Measurements from ENCODE around the gene CHD9NB. TPM values are rescaled to one million over a fixed set of nuclear protein-coding genes. Genes with fewer than 3 reads are reported as not detected.

The CHD9NB gene
- total and polyA plus RNA-seq, 10 of the 15 experiments (the other 5 are each of a cell fraction or from before 2014, with no cell fraction given), result 0.14 to 1.6 (median 0.73) TPM

GRCh38 chr16:53083119-53083518, 30.4 kb upstream of the CHD9NB start:
- H2AFZ ChIP-seq (ENCODE audit: control insufficient read depth, low read depth, low read length), result no peak overlapping the region
- FAIRE-seq, result no peak
- H3K4me2 ChIP-seq (ENCODE audit: control insufficient read depth, insufficient read depth), result no peak overlapping the region
- RAD21 ChIA-PET (ENCODE audit: unreplicated experiment), result no interaction called here
- TF ChIP-seq USF1 (IDR thresholded peaks at IDR 0.05; ENCODE audit: borderline replicate concordance, extremely low read length, insufficient read depth, low read depth, low read length) (no peak), BACH1 (IDR thresholded peaks at IDR 0.05; ENCODE audit: borderline replicate concordance) (no peak), LARP7 (IDR thresholded peaks at IDR 0.05) (no peak), ELK1 (IDR thresholded peaks at IDR 0.05; ENCODE audit: low read depth, low read length) (no peak), MEF2B (IDR thresholded peaks at IDR 0.05; ENCODE audit: partially characterized antibody, poor library complexity, severe bottlenecking) (no peak), FOXK2 (IDR thresholded peaks at IDR 0.05) (no peak)
- TF ChIP-seq, protein P1, sequence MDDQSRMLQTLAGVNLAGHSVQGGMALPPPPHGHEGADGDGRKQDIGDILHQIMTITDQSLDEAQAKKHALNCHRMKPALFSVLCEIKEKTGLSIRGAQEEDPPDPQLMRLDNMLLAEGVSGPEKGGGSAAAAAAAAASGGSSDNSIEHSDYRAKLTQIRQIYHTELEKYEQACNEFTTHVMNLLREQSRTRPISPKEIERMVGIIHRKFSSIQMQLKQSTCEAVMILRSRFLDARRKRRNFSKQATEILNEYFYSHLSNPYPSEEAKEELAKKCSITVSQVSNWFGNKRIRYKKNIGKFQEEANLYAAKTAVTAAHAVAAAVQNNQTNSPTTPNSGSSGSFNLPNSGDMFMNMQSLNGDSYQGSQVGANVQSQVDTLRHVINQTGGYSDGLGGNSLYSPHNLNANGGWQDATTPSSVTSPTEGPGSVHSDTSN (IDR thresholded peaks at IDR 0.05; ENCODE audit: insufficient replicate concordance, low read depth, low read length), result no peak
- H3K27ac ChIP-seq (ENCODE audit: control insufficient read depth, insufficient read depth), result no peak overlapping the region
- H4K20me1 ChIP-seq (ENCODE audit: control insufficient read depth, insufficient read depth), result no peaks in the 10 kb centered on the region
- BruUV-seq (replicated peaks), result no TSS peak
- peaks cover 9% of the 10 kb centered on the region for H3K79me2 ChIP-seq (ENCODE audit: control insufficient read depth, insufficient read depth, low read length)
- peaks cover 4% of the 10 kb centered on the region; the same call in 1 of the 2 replicates for H3K4me1 ChIP-seq (ENCODE audit: control insufficient read depth, insufficient read depth, low read length)
- H3K9me3 ChIP-seq (replicated peaks; ENCODE audit: control insufficient read depth, insufficient read depth, low read length), result no peaks in the 10 kb centered on the region
- peaks cover 0 to 3% of the 10 kb centered on the region in 2 experiments; a peak in 3 of 4 replicates for H3K36me3 ChIP-seq (ENCODE audit: control insufficient read depth in 2 of 2, insufficient read depth in 2 of 2, low read length in 1 of 2)
- H3K4me3 ChIP-seq, result no peak overlapping the region
- DNase-seq (ENCODE audit: low read depth, low spot score), result no peak
- in situ Hi-C loops (cut with MboI) (no loop called here), intact Hi-C loops (cut with micrococcal nuclease; ENCODE audit: unreplicated experiment) (no loop called here)
- H3K9ac ChIP-seq (ENCODE audit: control insufficient read depth, insufficient read depth, low read length), result no peak overlapping the region
- SMC1A ChIA-PET (ENCODE audit: uncharacterized antibody, unreplicated experiment), result interaction anchor here (0.8 to 1.8 kb wide), 2 partner anchors 10 to 28 kb away, joined by 3 to 6 read pairs; no protein-coding TSS in a partner anchor
- CTCF ChIA-PET, result interaction anchor here (1.9 kb wide), 1 partner anchor 15 kb away, joined by 4 read pairs; no protein-coding TSS in a partner anchor
- ATAC-seq, result no peak
- POLR2A ChIA-PET, result interaction anchor here (0.9 to 1.2 kb wide), 2 partner anchors 9 to 36 kb away, joined by 3 read pairs; no protein-coding TSS in a partner anchor
- WGBS (ENCODE audit: insufficient coverage, insufficient replicate concordance, low lambda C conversion rate, missing lambda C conversion rate), result 100% methylated on average over 1 of the region's 1 CpG
- H3K27me3 ChIP-seq (replicated peaks in 1 of 2; ENCODE audit: control insufficient read depth in 2 of 2, insufficient read depth in 2 of 2, low read length in 1 of 2), result no peaks in the 10 kb centered on the region

Data from GM12878 (cell line).